22Rv1 (cell line): ENCODE measurements around the gene KCTD7.

Experiments used
- ZFX ChIP-seq: fragments of 450-650 bp; IDR thresholded peaks from 2 replicates; pipeline ENCODE4 v1.6.1; 2017; ENCODE audit warnings: antibody characterized with exemption, borderline replicate concordance
- TF ChIP-seq, protein P1 (sequence below): fragments of 450-650 bp; IDR thresholded peaks from 2 replicates; pipeline ENCODE4 v1.5.1; 2017; ENCODE audit warnings: mild to moderate bottlenecking

DNA sequence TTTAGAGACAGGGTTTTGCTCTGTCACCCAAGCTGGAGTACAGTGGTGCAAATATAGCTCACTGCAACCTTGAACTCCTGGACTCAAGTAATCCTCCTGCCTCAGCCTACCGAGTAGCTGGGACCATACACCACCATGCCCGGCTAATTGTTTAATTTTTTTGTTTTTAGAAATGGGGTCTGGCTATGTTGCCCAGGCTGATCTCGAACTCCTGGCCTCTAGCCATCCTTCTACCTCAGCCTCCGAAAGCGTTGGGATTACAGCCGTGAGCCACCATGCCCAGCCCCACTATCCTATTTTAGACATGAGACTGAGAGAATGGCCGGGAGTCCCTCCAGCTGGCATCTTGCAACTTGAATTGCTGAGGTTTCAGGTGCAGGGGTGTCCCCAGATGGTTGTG is 39.4 kb downstream of the KCTD7 start:
- TF ChIP-seq, protein P1, sequence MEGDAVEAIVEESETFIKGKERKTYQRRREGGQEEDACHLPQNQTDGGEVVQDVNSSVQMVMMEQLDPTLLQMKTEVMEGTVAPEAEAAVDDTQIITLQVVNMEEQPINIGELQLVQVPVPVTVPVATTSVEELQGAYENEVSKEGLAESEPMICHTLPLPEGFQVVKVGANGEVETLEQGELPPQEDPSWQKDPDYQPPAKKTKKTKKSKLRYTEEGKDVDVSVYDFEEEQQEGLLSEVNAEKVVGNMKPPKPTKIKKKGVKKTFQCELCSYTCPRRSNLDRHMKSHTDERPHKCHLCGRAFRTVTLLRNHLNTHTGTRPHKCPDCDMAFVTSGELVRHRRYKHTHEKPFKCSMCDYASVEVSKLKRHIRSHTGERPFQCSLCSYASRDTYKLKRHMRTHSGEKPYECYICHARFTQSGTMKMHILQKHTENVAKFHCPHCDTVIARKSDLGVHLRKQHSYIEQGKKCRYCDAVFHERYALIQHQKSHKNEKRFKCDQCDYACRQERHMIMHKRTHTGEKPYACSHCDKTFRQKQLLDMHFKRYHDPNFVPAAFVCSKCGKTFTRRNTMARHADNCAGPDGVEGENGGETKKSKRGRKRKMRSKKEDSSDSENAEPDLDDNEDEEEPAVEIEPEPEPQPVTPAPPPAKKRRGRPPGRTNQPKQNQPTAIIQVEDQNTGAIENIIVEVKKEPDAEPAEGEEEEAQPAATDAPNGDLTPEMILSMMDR: no peak
- no peak for TF ChIP-seq ZFX
